SIG-M5 treated with dmso at 0.1 percent for 504 hours (cell line): Measurements from ENCODE around the gene E2F1.
"Not testable (repeated sequence)": the region's sequence is repeated elsewhere in the genome, so short reads cannot be mapped to it uniquely, and the experiment has no call there.

Experiments used
- DNase-seq: peaks from one replicate; lab custom pipeline; 2025; ENCODE audit not compliant: unreplicated experiment; lab: John Stamatoyannopoulos, UW

Gene E2F1

GRCh38 chr20:33646191-33646590, 40.0 kb downstream of the E2F1 start:
- DNase-seq, result no peak

GRCh38 chr20:33645396-33645795, 40.8 kb downstream of the E2F1 start:
- DNase-seq, result no peak

- no peak for DNase-seq
Observed at GRCh38 chr20:33645072-33645358, 41.2 kb downstream of the E2F1 start.

- no peak for DNase-seq
Observed at GRCh38 chr20:33644313-33645071, 41.7 kb downstream of the E2F1 start.

GRCh38 chr20:33640287-33640686, 45.9 kb downstream of the E2F1 start:
- DNase-seq, result no peak

GRCh38 chr20:33636776-33637175, 49.4 kb downstream of the E2F1 start:
- DNase-seq, result no peak

- no peak for DNase-seq
Observed at GRCh38 chr20:33635341-33635740, 50.8 kb downstream of the E2F1 start.

- not testable (repeated sequence) for DNase-seq
Observed at GRCh38 chr20:33631910-33632309, 54.3 kb downstream of the E2F1 start.

GRCh38 chr20:33630507-33630906, 55.7 kb downstream of the E2F1 start:
- DNase-seq, result no peak

GRCh38 chr20:33629979-33630378, 56.2 kb downstream of the E2F1 start:
- DNase-seq, result no peak

- no peak for DNase-seq
Observed at GRCh38 chr20:33629533-33629932, 56.7 kb downstream of the E2F1 start.

GRCh38 chr20:33627577-33628216, 58.5 kb downstream of the E2F1 start:
- DNase-seq, result no peak

GRCh38 chr20:33626190-33626589, 60.0 kb downstream of the E2F1 start:
- no peak for DNase-seq
